ENCODE data around the gene ZBTB20.

The ZBTB20 gene

DNA sequence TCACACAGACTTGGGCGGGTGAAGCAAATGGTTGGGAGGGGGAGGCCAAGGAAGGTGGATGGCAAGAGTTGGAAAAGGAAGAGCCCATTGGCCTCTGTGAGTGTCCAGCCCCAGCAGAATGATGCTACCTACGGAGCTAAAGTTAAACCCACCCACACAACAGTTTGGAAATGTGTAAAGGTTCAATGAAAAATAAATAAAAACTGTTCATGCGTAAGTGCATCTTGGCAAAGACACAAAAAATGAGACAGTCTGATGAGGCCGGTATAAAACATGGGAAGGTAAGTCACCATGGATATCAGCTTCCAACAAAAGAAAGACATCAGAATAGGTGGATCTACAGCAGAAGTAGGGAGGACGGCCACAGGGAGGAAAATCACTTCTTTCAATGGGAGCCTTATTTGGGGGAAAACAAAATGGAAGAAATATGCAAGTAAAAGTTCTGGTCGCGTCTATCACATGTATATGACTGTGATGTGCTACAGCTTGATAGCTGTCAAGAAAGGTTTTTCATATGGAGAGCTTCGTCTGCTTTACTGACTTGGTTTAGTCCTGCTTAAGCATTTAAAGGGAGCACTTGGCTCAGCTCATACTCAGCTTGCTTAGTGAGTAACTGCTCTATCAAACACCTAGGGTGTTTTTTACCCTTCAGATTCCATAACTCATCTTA, 770.4 kb downstream of the ZBTB20 start:
- ATAC-seq = no peak
- TF ChIP-seq PPARA (CRISPR knock-in tag; IDR thresholded peaks at IDR 0.05; ENCODE audit: borderline replicate concordance) (no peak), OSR1 (CRISPR knock-in tag; IDR thresholded peaks at IDR 0.05) (no peak), TCF4 (CRISPR knock-in tag; IDR thresholded peaks at IDR 0.05; ENCODE audit: borderline replicate concordance) (no peak), SNAI2 (CRISPR knock-in tag; IDR thresholded peaks at IDR 0.05) (no peak)

DNA sequence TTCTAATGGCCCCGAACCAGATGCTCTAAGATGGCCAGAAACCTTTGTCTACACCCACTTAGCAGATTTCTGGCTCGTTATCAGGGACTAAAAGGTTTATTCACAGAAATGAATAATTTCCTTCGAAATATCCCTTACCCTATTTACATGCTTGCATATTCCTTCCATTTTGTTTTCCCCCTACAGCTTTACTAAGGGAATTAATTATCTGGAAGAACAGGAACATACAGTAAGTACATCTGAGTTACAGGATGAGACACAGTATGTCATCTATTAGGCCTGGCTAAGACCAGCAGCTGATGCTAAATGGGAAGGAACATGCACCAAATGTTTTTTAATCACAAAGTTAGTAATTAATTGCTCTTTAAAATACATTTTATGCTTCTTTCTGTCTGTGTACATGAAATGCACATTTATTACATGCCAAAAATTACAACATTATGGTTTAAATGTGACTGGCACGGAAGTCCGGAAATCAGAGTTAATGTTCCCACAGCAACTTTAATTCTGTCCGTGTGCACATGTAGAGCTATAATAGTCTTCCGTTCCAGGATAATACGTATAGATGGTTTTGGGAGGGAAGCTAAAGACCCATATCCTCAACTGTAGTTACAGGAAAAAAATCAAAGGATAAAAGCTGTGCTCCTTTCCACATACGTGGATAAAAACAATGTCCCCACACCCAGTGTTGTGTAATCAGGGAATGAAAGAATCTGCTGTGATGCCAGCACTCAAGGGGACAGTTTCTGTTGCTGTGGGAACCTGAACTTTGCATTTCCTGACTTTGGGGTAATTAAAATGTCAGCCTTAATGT, 771.3 kb downstream of the ZBTB20 start:
- TF ChIP-seq RARB (CRISPR knock-in tag; IDR thresholded peaks at IDR 0.05) = no peak
- TF ChIP-seq, protein P1, sequence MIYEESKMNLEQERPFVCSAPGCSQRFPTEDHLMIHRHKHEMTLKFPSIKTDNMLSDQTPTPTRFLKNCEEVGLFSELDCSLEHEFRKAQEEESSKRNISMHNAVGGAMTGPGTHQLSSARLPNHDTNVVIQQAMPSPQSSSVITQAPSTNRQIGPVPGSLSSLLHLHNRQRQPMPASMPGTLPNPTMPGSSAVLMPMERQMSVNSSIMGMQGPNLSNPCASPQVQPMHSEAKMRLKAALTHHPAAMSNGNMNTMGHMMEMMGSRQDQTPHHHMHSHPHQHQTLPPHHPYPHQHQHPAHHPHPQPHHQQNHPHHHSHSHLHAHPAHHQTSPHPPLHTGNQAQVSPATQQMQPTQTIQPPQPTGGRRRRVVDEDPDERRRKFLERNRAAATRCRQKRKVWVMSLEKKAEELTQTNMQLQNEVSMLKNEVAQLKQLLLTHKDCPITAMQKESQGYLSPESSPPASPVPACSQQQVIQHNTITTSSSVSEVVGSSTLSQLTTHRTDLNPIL (CRISPR knock-in tag; IDR thresholded peaks at IDR 0.05; ENCODE audit: low read depth) = no peak
- no peak for TF ChIP-seq ZNF70 (CRISPR knock-in tag; IDR thresholded peaks at IDR 0.05)
- TF ChIP-seq TCF4 (CRISPR knock-in tag; IDR thresholded peaks at IDR 0.05; ENCODE audit: borderline replicate concordance) = no peak
- no peak for ATAC-seq

DNA sequence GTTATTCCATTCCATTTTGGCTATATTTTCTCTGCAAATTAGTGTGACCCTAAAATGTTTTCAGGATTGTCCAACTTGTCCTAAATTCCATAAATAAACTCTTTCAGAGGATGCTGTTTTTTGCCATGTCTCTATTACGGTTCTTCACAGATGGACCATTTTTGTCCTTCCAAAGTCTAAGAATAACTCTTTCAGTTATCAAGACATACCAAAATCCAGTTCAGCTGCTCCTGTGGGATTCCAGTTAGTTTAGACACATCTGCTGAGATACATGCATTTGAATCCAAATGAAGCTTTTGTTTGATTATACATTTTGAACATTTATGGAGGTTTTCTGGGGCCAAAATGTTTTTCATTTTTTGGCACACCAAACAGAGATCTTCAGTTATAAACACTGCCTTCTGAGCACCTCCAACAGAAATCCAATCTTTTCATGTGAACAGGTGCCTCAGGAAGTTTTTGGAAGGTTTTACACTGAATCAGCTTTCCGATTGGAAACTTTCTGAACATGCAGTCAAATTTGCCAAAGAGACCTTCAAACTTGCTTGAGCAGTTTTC, 772.6 kb downstream of the ZBTB20 start:
- ATAC-seq = no peak
- TF ChIP-seq, protein P2, sequence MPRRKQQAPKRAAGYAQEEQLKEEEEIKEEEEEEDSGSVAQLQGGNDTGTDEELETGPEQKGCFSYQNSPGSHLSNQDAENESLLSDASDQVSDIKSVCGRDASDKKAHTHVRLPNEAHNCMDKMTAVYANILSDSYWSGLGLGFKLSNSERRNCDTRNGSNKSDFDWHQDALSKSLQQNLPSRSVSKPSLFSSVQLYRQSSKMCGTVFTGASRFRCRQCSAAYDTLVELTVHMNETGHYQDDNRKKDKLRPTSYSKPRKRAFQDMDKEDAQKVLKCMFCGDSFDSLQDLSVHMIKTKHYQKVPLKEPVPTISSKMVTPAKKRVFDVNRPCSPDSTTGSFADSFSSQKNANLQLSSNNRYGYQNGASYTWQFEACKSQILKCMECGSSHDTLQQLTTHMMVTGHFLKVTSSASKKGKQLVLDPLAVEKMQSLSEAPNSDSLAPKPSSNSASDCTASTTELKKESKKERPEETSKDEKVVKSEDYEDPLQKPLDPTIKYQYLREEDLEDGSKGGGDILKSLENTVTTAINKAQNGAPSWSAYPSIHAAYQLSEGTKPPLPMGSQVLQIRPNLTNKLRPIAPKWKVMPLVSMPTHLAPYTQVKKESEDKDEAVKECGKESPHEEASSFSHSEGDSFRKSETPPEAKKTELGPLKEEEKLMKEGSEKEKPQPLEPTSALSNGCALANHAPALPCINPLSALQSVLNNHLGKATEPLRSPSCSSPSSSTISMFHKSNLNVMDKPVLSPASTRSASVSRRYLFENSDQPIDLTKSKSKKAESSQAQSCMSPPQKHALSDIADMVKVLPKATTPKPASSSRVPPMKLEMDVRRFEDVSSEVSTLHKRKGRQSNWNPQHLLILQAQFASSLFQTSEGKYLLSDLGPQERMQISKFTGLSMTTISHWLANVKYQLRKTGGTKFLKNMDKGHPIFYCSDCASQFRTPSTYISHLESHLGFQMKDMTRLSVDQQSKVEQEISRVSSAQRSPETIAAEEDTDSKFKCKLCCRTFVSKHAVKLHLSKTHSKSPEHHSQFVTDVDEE (CRISPR knock-in tag; IDR thresholded peaks at IDR 0.05) = no peak
- no peak for TF ChIP-seq CSDC2 (CRISPR knock-in tag; IDR thresholded peaks at IDR 0.05)

DNA sequence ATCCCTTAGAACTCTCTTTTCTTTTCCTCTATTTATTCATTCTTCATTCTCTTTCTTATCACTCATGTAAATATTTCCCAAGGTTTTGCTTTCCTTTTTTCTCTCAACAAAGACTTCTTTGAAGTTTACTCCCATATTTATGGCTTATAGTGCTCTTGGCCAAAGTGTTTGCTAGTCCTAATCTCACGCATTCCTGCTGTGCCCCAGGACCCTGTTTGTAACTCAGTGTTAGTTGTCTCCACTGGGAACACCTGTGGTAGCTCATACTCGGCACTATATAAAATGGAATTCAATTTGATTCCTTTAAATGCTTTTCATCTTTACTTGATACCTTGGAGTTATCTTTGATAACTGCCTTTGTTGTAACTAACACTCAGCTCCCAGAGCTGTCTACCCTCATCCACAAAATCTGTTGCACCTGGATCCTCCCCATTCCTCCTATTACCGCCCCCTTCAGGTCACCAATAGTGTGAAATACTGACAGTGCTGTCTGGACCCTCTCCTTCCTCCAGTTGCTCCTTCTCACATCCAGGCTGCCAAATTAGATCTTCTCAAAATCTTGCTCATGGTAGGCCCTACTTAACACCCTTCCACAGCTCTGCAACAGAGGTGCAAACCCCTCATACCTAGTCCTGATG, 776.4 kb downstream of the ZBTB20 start:
- TF ChIP-seq, protein P1 (CRISPR knock-in tag; IDR thresholded peaks at IDR 0.05; ENCODE audit: low read depth) = no peak
- TF ChIP-seq CSDC2 (CRISPR knock-in tag; IDR thresholded peaks at IDR 0.05) = no peak
- TF ChIP-seq ZNF70 (CRISPR knock-in tag; IDR thresholded peaks at IDR 0.05) = no peak
- no peak for TF ChIP-seq ZFP3 (CRISPR knock-in tag; IDR thresholded peaks at IDR 0.05)
- TF ChIP-seq PPARA (CRISPR knock-in tag; IDR thresholded peaks at IDR 0.05; ENCODE audit: borderline replicate concordance) = no peak
- TF ChIP-seq, protein P2 (CRISPR knock-in tag; IDR thresholded peaks at IDR 0.05) = no peak
- TF ChIP-seq, protein P3, sequence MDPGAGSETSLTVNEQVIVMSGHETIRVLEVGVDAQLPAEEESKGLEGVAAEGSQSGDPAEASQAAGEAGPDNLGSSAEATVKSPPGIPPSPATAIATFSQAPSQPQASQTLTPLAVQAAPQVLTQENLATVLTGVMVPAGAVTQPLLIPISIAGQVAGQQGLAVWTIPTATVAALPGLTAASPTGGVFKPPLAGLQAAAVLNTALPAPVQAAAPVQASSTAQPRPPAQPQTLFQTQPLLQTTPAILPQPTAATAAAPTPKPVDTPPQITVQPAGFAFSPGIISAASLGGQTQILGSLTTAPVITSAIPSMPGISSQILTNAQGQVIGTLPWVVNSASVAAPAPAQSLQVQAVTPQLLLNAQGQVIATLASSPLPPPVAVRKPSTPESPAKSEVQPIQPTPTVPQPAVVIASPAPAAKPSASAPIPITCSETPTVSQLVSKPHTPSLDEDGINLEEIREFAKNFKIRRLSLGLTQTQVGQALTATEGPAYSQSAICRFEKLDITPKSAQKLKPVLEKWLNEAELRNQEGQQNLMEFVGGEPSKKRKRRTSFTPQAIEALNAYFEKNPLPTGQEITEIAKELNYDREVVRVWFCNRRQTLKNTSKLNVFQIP (CRISPR knock-in tag; IDR thresholded peaks at IDR 0.05; ENCODE audit: borderline replicate concordance, low read depth) = no peak
- TF ChIP-seq, protein P4, sequence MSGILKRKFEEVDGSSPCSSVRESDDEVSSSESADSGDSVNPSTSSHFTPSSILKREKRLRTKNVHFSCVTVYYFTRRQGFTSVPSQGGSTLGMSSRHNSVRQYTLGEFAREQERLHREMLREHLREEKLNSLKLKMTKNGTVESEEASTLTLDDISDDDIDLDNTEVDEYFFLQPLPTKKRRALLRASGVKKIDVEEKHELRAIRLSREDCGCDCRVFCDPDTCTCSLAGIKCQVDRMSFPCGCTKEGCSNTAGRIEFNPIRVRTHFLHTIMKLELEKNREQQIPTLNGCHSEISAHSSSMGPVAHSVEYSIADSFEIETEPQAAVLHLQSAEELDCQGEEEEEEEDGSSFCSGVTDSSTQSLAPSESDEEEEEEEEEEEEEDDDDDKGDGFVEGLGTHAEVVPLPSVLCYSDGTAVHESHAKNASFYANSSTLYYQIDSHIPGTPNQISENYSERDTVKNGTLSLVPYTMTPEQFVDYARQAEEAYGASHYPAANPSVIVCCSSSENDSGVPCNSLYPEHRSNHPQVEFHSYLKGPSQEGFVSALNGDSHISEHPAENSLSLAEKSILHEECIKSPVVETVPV (CRISPR knock-in tag; IDR thresholded peaks at IDR 0.05) = no peak
- no peak for TF ChIP-seq BACH2 (CRISPR knock-in tag; IDR thresholded peaks at IDR 0.05; ENCODE audit: borderline replicate concordance)
- no peak for TF ChIP-seq SNAI2 (CRISPR knock-in tag; IDR thresholded peaks at IDR 0.05)
- no peak for TF ChIP-seq ZNF565 (CRISPR knock-in tag; conservative IDR thresholded peaks at IDR 0.05; ENCODE audit: low read depth)
- no peak for TF ChIP-seq RARB (CRISPR knock-in tag; IDR thresholded peaks at IDR 0.05)
- no peak for TF ChIP-seq TOX (CRISPR knock-in tag; IDR thresholded peaks at IDR 0.05; ENCODE audit: borderline replicate concordance)
- no peak for TF ChIP-seq ESRRG (CRISPR knock-in tag; IDR thresholded peaks at IDR 0.05)
- ATAC-seq = no peak

All from SK-N-SH treated with all-trans-retinoic acid at 6 μM for 48 hours (cell line).